H1 (cell line): ENCODE measurements around the gene TRMT61A. TPM values are rescaled to one million over a fixed set of nuclear protein-coding genes. Genes with fewer than 3 reads are reported as not detected.
A peak's percentile ranks its signal among the peaks of the same experiment; 100 is the strongest.

Source experiments
- CTCF ChIA-PET: fragments of 300-600 bp; sonication (Branson Sonifier 250); formaldehyde crosslinking; loops from one replicate; lab custom pipeline; 2021; ENCODE audit not compliant: partially characterized antibody; lab: Charles Lee
- POLR2A ChIA-PET: fragments of 300-600 bp; sonication (Branson Sonifier 250); formaldehyde crosslinking; loops from one replicate; lab custom pipeline; 2021; ENCODE audit warnings: inconsistent platforms; ENCODE audit not compliant: partially characterized antibody; lab: Charles Lee
- DNase-seq, 2 experiments: peaks; one replicate each; pipeline versions ENCODE4 v3.0.0 to v3.0.0-alpha.2; 2010 to 2022; ENCODE audit warnings: low spot score in 2 of 2, low read depth in 1 of 2, mixed read lengths in 1 of 2
- FAIRE-seq: peaks from 2 replicates; lab custom pipeline; 2011; peaks lifted over from hg19 to GRCh38; lab: Jason Lieb, UNC
- H2AFZ ChIP-seq: 2 replicates; pipeline ENCODE4 v1.8.1; 2012; ENCODE audit warnings: low read length, inconsistent platforms
- H2AK5ac ChIP-seq: 2 replicates; pipeline ENCODE4 v1.6.1; 2013; ENCODE audit warnings: low read depth, low read length
- H2BK120ac ChIP-seq: replicated peaks from 2 replicates; pipeline ENCODE3; 2013; ENCODE audit warnings: low read depth, low read length, inconsistent platforms
- H2BK12ac ChIP-seq: 2 replicates; pipeline ENCODE4 v1.6.1; 2013; ENCODE audit warnings: low read depth, low read length
- H2BK15ac ChIP-seq: 2 replicates; pipeline ENCODE4 v1.6.1; 2013; ENCODE audit warnings: low read length
- H2BK20ac ChIP-seq: 2 replicates; pipeline ENCODE4 v1.6.1; 2013; ENCODE audit warnings: low read length
- H2BK5ac ChIP-seq: 2 replicates; pipeline ENCODE4 v1.6.1; 2013; ENCODE audit warnings: low read depth, low read length
- H3K14ac ChIP-seq: 2 replicates; pipeline ENCODE4 v1.6.1; 2013; ENCODE audit warnings: inconsistent platforms; ENCODE audit not compliant: insufficient read length
- H3K18ac ChIP-seq: 2 replicates; pipeline ENCODE4 v1.6.1; 2013; ENCODE audit warnings: low read length; ENCODE audit errors: extremely low read depth
- H3K23ac ChIP-seq: 2 replicates; pipeline ENCODE4 v1.6.1; 2013; ENCODE audit warnings: inconsistent platforms; ENCODE audit not compliant: insufficient read length
- H3K23me2 ChIP-seq: 2 replicates; pipeline ENCODE4 v1.6.1; 2013; ENCODE audit warnings: low read depth, low read length
- H3K27ac ChIP-seq: 2 replicates; pipeline ENCODE4 v1.6.1; 2011; ENCODE audit warnings: low read depth, low read length, inconsistent platforms
- H3K27me3 ChIP-seq, 4 experiments: replicated peaks in 1 of 4; 1 replicate in 1 of 4; 2 replicates in 3 of 4; pipeline versions ENCODE4 v1.6.1 to v1.8.1; 2011 to 2013; ENCODE audit warnings: low read length in 3 of 4, mild to moderate bottlenecking in 3 of 4, inconsistent platforms in 2 of 4, mixed read lengths in 2 of 4, moderate library complexity in 1 of 4; ENCODE audit not compliant: control insufficient read depth in 3 of 4, insufficient read depth in 3 of 4; ENCODE audit errors: extremely low read depth in 1 of 4
- H3K36me3 ChIP-seq, 4 experiments: 2 replicates each; pipeline versions ENCODE4 v1.6.1 to v1.8.1; 2011 to 2013; ENCODE audit warnings: mild to moderate bottlenecking in 4 of 4, low read length in 3 of 4, moderate library complexity in 2 of 4, control low read depth in 1 of 4, inconsistent platforms in 1 of 4; ENCODE audit not compliant: insufficient read depth in 4 of 4, control insufficient read depth in 2 of 4
- H3K4ac ChIP-seq: replicated peaks from 2 replicates; pipeline ENCODE3; 2013; ENCODE audit warnings: low read length, low read depth, mixed read lengths, inconsistent platforms; ENCODE audit not compliant: insufficient read length
- H3K4me1 ChIP-seq, 4 experiments: replicated peaks in 1 of 4; 1 replicate in 1 of 4; 2 replicates in 3 of 4; pipeline versions ENCODE4 v1.6.1 to v1.8.1; 2011 to 2013; ENCODE audit warnings: low read length in 3 of 4, inconsistent platforms in 2 of 4, mixed read lengths in 1 of 4; ENCODE audit not compliant: insufficient read depth in 4 of 4, control insufficient read depth in 3 of 4
- H3K4me2 ChIP-seq, 2 experiments: 2 replicates each; pipeline versions ENCODE4 v1.6.1 to v1.8.1; 2011 to 2013; ENCODE audit warnings: low read depth in 2 of 2, low read length in 2 of 2, control low read depth in 1 of 2, inconsistent platforms in 1 of 2, mild to moderate bottlenecking in 1 of 2; ENCODE audit not compliant: insufficient read depth in 1 of 2
- H3K4me3 ChIP-seq, 4 experiments: fragments of 200-600, 300-600 bp in 1 of 4; sonication (generic), shearing (Covaris generic), sonication (Bioruptor Twin) in 1 of 4; 2 replicates each; pipeline versions ENCODE4 v1.5.1 to v1.8.1; 2011 to 2016; ENCODE audit warnings: low read length in 4 of 4, low read depth in 3 of 4, control low read depth in 2 of 4, inconsistent platforms in 2 of 4, mild to moderate bottlenecking in 2 of 4, mixed read lengths in 1 of 4, moderate library complexity in 1 of 4; ENCODE audit not compliant: insufficient read depth in 2 of 4; ENCODE audit errors: extremely low read depth in 1 of 4
- H3K56ac ChIP-seq: replicated peaks from 2 replicates; pipeline ENCODE3; 2013; ENCODE audit warnings: low read depth, mild to moderate bottlenecking, mixed read lengths, low read length, inconsistent platforms; ENCODE audit not compliant: insufficient read length
- H3K79me1 ChIP-seq: 2 replicates; pipeline ENCODE4 v1.6.1; 2013; ENCODE audit warnings: low read depth, low read length, control low read depth
- H3K79me2 ChIP-seq, 2 experiments: 2 replicates each; pipeline versions ENCODE4 v1.6.1 to v1.8.1; 2012 to 2013; ENCODE audit warnings: low read length in 2 of 2, mild to moderate bottlenecking in 2 of 2, inconsistent platforms in 1 of 2; ENCODE audit not compliant: insufficient read depth in 2 of 2, control insufficient read depth in 1 of 2
- H3K9ac ChIP-seq, 4 experiments: replicated peaks in 1 of 4; 1 replicate in 1 of 4; 2 replicates in 3 of 4; pipeline versions ENCODE4 v1.6.1 to v1.8.1; 2011 to 2013; ENCODE audit warnings: low read depth in 3 of 4, low read length in 3 of 4, control low read depth in 2 of 4, mild to moderate bottlenecking in 2 of 4, moderate library complexity in 2 of 4, inconsistent platforms in 1 of 4; ENCODE audit errors: extremely low read depth in 1 of 4
- H3K9me3 ChIP-seq, 2 experiments: 2 replicates each; pipeline versions ENCODE4 v1.6.1 to v1.8.1; 2012 to 2013; ENCODE audit warnings: mild to moderate bottlenecking in 2 of 2, moderate library complexity in 2 of 2, control low read depth in 1 of 2, inconsistent platforms in 1 of 2, low read depth in 1 of 2, low read length in 1 of 2, mixed read lengths in 1 of 2; ENCODE audit not compliant: insufficient read depth in 2 of 2
- H4K20me1 ChIP-seq, 2 experiments: replicated peaks in 1 of 2; 2 replicates each; pipeline versions ENCODE3 to v1.8.1; 2011 to 2013; ENCODE audit warnings: inconsistent platforms in 2 of 2, low read length in 2 of 2, mild to moderate bottlenecking in 1 of 2; ENCODE audit not compliant: insufficient read depth in 2 of 2, control insufficient read depth in 1 of 2
- H4K5ac ChIP-seq: 2 replicates; pipeline ENCODE4 v1.6.1; 2013; ENCODE audit warnings: low read length, low read depth, mixed read lengths, inconsistent platforms; ENCODE audit not compliant: insufficient read length
- H4K8ac ChIP-seq: 2 replicates; pipeline ENCODE4 v1.8.0; 2013; ENCODE audit warnings: mild to moderate bottlenecking, moderate library complexity, low read length, inconsistent platforms; ENCODE audit not compliant: insufficient read depth; ENCODE audit errors: extremely low read depth
- H4K91ac ChIP-seq: replicated peaks from 2 replicates; pipeline ENCODE3; 2013; ENCODE audit warnings: low read length, mixed read lengths, inconsistent platforms; ENCODE audit not compliant: insufficient read length
- BCL11A ChIP-seq, 2 experiments: IDR thresholded peaks; one replicate each; pipeline ENCODE4 v1.6.1; 2011; ENCODE audit warnings: low read depth in 2 of 2, low read length in 2 of 2, mild to moderate bottlenecking in 2 of 2
- CTCF ChIP-seq, 3 experiments: IDR thresholded peaks; 1 replicate in 2 of 3; 2 replicates in 1 of 3; pipeline versions ENCODE4 v1.5.1 to v1.6.1; 2011; ENCODE audit warnings: low read length in 3 of 3, mild to moderate bottlenecking in 3 of 3, inconsistent platforms in 2 of 3, low read depth in 1 of 3, moderate library complexity in 1 of 3; ENCODE audit not compliant: insufficient read depth in 1 of 3; ENCODE audit errors: control extremely low read depth in 1 of 3
- EZH2 ChIP-seq: fragments of 200-600 bp; sonication (generic); IDR thresholded peaks from 2 replicates; pipeline ENCODE4 v1.7.1; 2012; ENCODE audit warnings: low read depth, mild to moderate bottlenecking, moderate library complexity, low read length, inconsistent platforms; ENCODE audit not compliant: severe bottlenecking
- JUN ChIP-seq: IDR thresholded peaks from 2 replicates; pipeline ENCODE4 v1.6.1; 2011; ENCODE audit warnings: low read depth, mild to moderate bottlenecking, improper control_type of control experiment, low read length
- KDM4A ChIP-seq: IDR thresholded peaks from one replicate; pipeline ENCODE4 v1.7.1; 2012; ENCODE audit warnings: low read depth, mild to moderate bottlenecking, moderate library complexity, low read length, inconsistent platforms; ENCODE audit not compliant: severe bottlenecking
- SAP30 ChIP-seq: fragments of 300-600 bp; sonication (generic); IDR thresholded peaks from 2 replicates; pipeline ENCODE4 v1.7.1; 2012; ENCODE audit warnings: low read length, moderate library complexity, mild to moderate bottlenecking, inconsistent platforms; ENCODE audit not compliant: insufficient read depth, insufficient replicate concordance
- SIN3A ChIP-seq, 2 experiments: IDR thresholded peaks in 1 of 2; conservative IDR thresholded peaks in 1 of 2; 2 replicates each; pipeline ENCODE4 v1.6.1; 2011 to 2012; ENCODE audit warnings: low read length in 2 of 2, improper control_type of control experiment in 1 of 2, low read depth in 1 of 2, mild to moderate bottlenecking in 1 of 2
- YY1 ChIP-seq: IDR thresholded peaks from 2 replicates; pipeline ENCODE4 v1.6.1; 2011; ENCODE audit warnings: low read depth, mild to moderate bottlenecking, low read length
- WGBS, 2 experiments: shearing (Covaris generic) in 1 of 2; methylation state at CpG; one replicate each; pipeline versions ENCODE4 v1.1.6 to v1.1.7; 2013 to 2015; ENCODE audit warnings: low lambda C conversion rate in 2 of 2, mixed read lengths in 2 of 2, inconsistent platforms in 1 of 2, low coverage in 1 of 2, missing lambda C conversion rate in 1 of 2; ENCODE audit not compliant: insufficient replicate concordance in 2 of 2, insufficient coverage in 1 of 2, insufficient read length in 1 of 2; ENCODE audit errors: extremely low coverage in 1 of 2, missing lambda C conversion rate in 1 of 2; 5-methylcytosine and 5-hydroxymethylcytosine counted together
- polyA plus RNA-seq, 7 experiments: library from polyadenylated mRNA; depleted of rRNA in 3 of 7; stranded (reverse) in 5 of 7; unstranded in 2 of 7; fragments of >200 nt in 5 of 7; fragments of 200-250 nt in 2 of 7; gene quantifications; 1 replicate in 5 of 7; 2 replicates in 1 of 7; 4 replicates in 1 of 7; pipeline versions ENCODE4 v1.2.1 to v1.2.3, GENCODE V29; 2011 to 2013; ENCODE audit warnings: missing spikeins in 2 of 7, mixed read lengths in 2 of 7
- total RNA-seq: library from RNA; stranded (reverse); fragmentation: NEBNext Ultra II Directional; extraction: Animal tissue kit (Norgen Biotek cat#: 25700); gene quantifications from 2 replicates; pipeline ENCODE4 v1.2.1, GENCODE V29; 2021

Gene TRMT61A
- total and polyA plus RNA-seq, 2 of the 8 experiments (the other 6 are each of a cell fraction or from before 2014, with no cell fraction given) = 15.8 to 19.0 TPM

- WGBS, 2 experiments = 86% methylated on average over 26 of the region's 28 CpGs; no CpG with 5 or more reads in 1 of the 2 experiments
- no peak overlapping the region for H3K4me3 ChIP-seq
- no peak overlapping the region for H2AK5ac ChIP-seq
- no peaks in the 10 kb centered on the region for H3K23me2 ChIP-seq
- no peaks in the 10 kb centered on the region for H3K79me2 ChIP-seq
- H2BK20ac ChIP-seq = no peak overlapping the region
- ChIA-PET POLR2A (interaction anchor here (0.8 to 29.8 kb wide), 9 partner anchors 8 to 66 kb away, joined by 3 to 844 read pairs (median 3); partner anchors contain the start of genes BAG5, CKB and TRMT61A), CTCF (interaction anchor here (0.9 to 28.8 kb wide), 6 partner anchors 8 to 30 kb away, joined by 3 to 921 read pairs (median 6); partner anchors contain the start of genes CKB and TRMT61A)
- no peak overlapping the region for H3K23ac ChIP-seq
- no peaks in the 10 kb centered on the region for H3K79me1 ChIP-seq
- FAIRE-seq = no peak
- H3K4ac ChIP-seq = no peak overlapping the region
- peaks cover 0 to 31% (median 28%) of the 10 kb centered on the region in 4 experiments; a peak in 6 of 7 replicates for H3K4me1 ChIP-seq
- no peak overlapping the region for H2BK120ac ChIP-seq
- DNase-seq = no peak
- 0 out of 2 replicates have a peak overlapping the region, but pooled peaks have one; percentile 39 for H2BK12ac ChIP-seq
- H4K91ac ChIP-seq = no peak overlapping the region
- H3K56ac ChIP-seq = no peak overlapping the region
- H3K14ac ChIP-seq = no peak overlapping the region
- 0 out of 2 replicates have a peak overlapping the region, but pooled peaks have one; percentile 68 for H4K8ac ChIP-seq
- H3K27me3 ChIP-seq = no peaks in the 10 kb centered on the region; a peak in 2 of 7 replicates
- no peak overlapping the region for H3K27ac ChIP-seq
- no peak overlapping the region for H2BK15ac ChIP-seq
- H3K4me2 ChIP-seq = no peak overlapping the region
- H3K36me3 ChIP-seq = peaks cover 0 to 11% (median 0%) of the 10 kb centered on the region in 4 experiments; a peak in 1 of 8 replicates
- H2BK5ac ChIP-seq = no peak overlapping the region
- H3K18ac ChIP-seq = no peak overlapping the region
- no peak overlapping the region for H2AFZ ChIP-seq
- H4K20me1 ChIP-seq = peaks cover 0 to 18% of the 10 kb centered on the region in 2 experiments
- no peak overlapping the region for H3K9ac ChIP-seq
- H4K5ac ChIP-seq = no peak overlapping the region
- no peaks in the 10 kb centered on the region for H3K9me3 ChIP-seq
- TF ChIP-seq CTCF (IDR thresholded peaks at IDR 0.05; ENCODE audit: control extremely low read depth in 1 of 3, insufficient read depth in 1 of 3, low read depth in 1 of 3, low read length in 3 of 3) = no peak
- TF ChIP-seq SIN3A (conservative IDR thresholded peaks at IDR 0.05 in 1 of 2, IDR thresholded peaks at IDR 0.05 in 1 of 2; ENCODE audit: low read depth in 1 of 2, low read length in 2 of 2) = no peak
- TF ChIP-seq SAP30 = no peak
- no peak for TF ChIP-seq JUN
- no peak for TF ChIP-seq EZH2
- TF ChIP-seq KDM4A = no peak
- no peak for TF ChIP-seq BCL11A (IDR thresholded peaks at IDR 0.05; ENCODE audit: low read depth in 2 of 2, low read length in 2 of 2)
- no peak for TF ChIP-seq YY1
Measured at GRCh38 chr14:103539056-103539825, 10.2 kb downstream of the TRMT61A start.
